GM12875 (cell line): ENCODE results near the gene GTF2H4.

Experiments
- H3K4me3 ChIP-seq: one replicate; pipeline ENCODE4 v1.5.1; 2011; ENCODE audit warnings: low read depth, low read length, control low read depth
- CTCF ChIP-seq: IDR thresholded peaks from 2 replicates; pipeline ENCODE4 v1.5.1; 2011; ENCODE audit warnings: low read depth, mild to moderate bottlenecking, control low read depth, inconsistent platforms, low read length, moderate library complexity, borderline replicate concordance; ENCODE audit not compliant: insufficient read depth

Gene GTF2H4

GRCh38 chr6:30930506-30930905 lies 22.5 kb downstream of the GTF2H4 start:
- TF ChIP-seq CTCF = no peak

GRCh38 chr6:30931272-30931671 lies 23.3 kb downstream of the GTF2H4 start:
- TF ChIP-seq CTCF = no peak
- H3K4me3 ChIP-seq = no peak overlapping the region

More at GRCh38 chr6:30930506-30930905, 22.5 kb downstream of the GTF2H4 start:
- no peak overlapping the region for H3K4me3 ChIP-seq

GRCh38 chr6:30931969-30932645 lies 24.1 kb downstream of the GTF2H4 start, which contains the start of gene SFTA2:
SFTA2 (minus strand) TSS chr6:30932170; CDS start chr6:30932096, 74 bp downstream.
- H3K4me3 ChIP-seq = no peak within 1 kb of the TSS
- no peak for TF ChIP-seq CTCF

GRCh38 chr6:30932665-30933365 lies 24.8 kb downstream of the GTF2H4 start:
- H3K4me3 ChIP-seq = no peak overlapping the region
- no peak for TF ChIP-seq CTCF

- no peak for TF ChIP-seq CTCF
- H3K4me3 ChIP-seq = no peak overlapping the region
These were observed 27.0 kb downstream of the GTF2H4 start for GRCh38 chr6:30935018-30935417.

GRCh38 chr6:30937265-30937664 lies 29.3 kb downstream of the GTF2H4 start:
- H3K4me3 ChIP-seq = no peak overlapping the region
- TF ChIP-seq CTCF = no peak

- H3K4me3 ChIP-seq = no peak overlapping the region
- TF ChIP-seq CTCF = no peak
These were observed 30.7 kb downstream of the GTF2H4 start for GRCh38 chr6:30938730-30939129.
